Esophagus squamous epithelium (tissue), 5 donors: ENCODE results near the gene TMEM131L. TPM values are rescaled to one million over a fixed set of nuclear protein-coding genes. Genes with fewer than 3 reads are reported as not detected.
"Not testable (repeated sequence)": the region's sequence is repeated elsewhere in the genome, so short reads cannot be mapped to it uniquely, and the experiment has no call there.

Experiments
- DNase-seq: peaks from one replicate; lab custom pipeline; 2025; lab: John Stamatoyannopoulos, UW
- H3K27ac ChIP-seq, 4 donors: fragments of 200-600 bp; sonication (generic); one replicate each; pipeline ENCODE4 v1.5.1; 2016 to 2019; ENCODE audit warnings: mild to moderate bottlenecking in 1 of 4
- H3K27me3 ChIP-seq, 4 donors: fragments of 200-600 bp; sonication (generic); 1 replicate in 3 of 4; 2 replicates in 1 of 4; pipeline versions ENCODE4 v1.5.1 to v1.6.0; 2017 to 2021; ENCODE audit warnings: antibody characterized with exemption in 1 of 4
- H3K36me3 ChIP-seq, 3 donors: fragments of 200-600 bp; sonication (generic); one replicate each; pipeline ENCODE4 v1.5.1; 2016 to 2019
- H3K4me1 ChIP-seq, 3 donors: fragments of 200-600 bp; sonication (generic); one replicate each; pipeline ENCODE4 v1.5.1; 2017 to 2019
- H3K4me3 ChIP-seq, 4 donors: fragments of 200-600 bp; sonication (generic); 1 replicate in 3 of 4; 2 replicates in 1 of 4; pipeline ENCODE4 v1.5.1; 2016 to 2019; ENCODE audit warnings: mild to moderate bottlenecking in 2 of 4, moderate library complexity in 1 of 4
- H3K9me3 ChIP-seq, 3 donors: fragments of 200-600 bp; sonication (generic); one replicate each; pipeline ENCODE4 v1.5.1; 2016 to 2019
- CTCF ChIP-seq, 6 experiments: fragments of 450-650 bp in 4 of 6; fragments of 200-600 bp in 2 of 6; sonication (generic) in 2 of 6; IDR thresholded peaks; one replicate each; pipeline ENCODE4 v1.5.1; 2016 to 2019; ENCODE audit warnings: antibody characterized with exemption in 6 of 6, mild to moderate bottlenecking in 4 of 6, moderate library complexity in 4 of 6
- POLR2A ChIP-seq, 4 donors: fragments of 450-650 bp; IDR thresholded peaks; one replicate each; pipeline ENCODE4 v1.6.1; 2017; ENCODE audit warnings: antibody characterized with exemption in 4 of 4, mild to moderate bottlenecking in 4 of 4, moderate library complexity in 3 of 4
- WGBS, 2 donors: methylation state at CpG; one replicate each; pipeline ENCODE4 v1.1.5; 2018; 5-methylcytosine and 5-hydroxymethylcytosine counted together
- intact Hi-C: fragments of 100-400 bp; cut with DNase I; formaldehyde crosslinking; loops from one replicate; pipeline ENCODE4 v1.15.0; 2022
- total RNA-seq, 4 donors: library from RNA; depleted of rRNA; stranded (reverse); fragments of >200 nt; gene quantifications; one replicate each; pipeline ENCODE4 v1.1.0, GENCODE V29; 2016
- donor health status: DM: yes; HTN: yes; CAD: no.

Gene TMEM131L
- total RNA-seq, 4 donors from 2014 or later, result 9.2 to 14.7 (median 12.4) TPM

DNA sequence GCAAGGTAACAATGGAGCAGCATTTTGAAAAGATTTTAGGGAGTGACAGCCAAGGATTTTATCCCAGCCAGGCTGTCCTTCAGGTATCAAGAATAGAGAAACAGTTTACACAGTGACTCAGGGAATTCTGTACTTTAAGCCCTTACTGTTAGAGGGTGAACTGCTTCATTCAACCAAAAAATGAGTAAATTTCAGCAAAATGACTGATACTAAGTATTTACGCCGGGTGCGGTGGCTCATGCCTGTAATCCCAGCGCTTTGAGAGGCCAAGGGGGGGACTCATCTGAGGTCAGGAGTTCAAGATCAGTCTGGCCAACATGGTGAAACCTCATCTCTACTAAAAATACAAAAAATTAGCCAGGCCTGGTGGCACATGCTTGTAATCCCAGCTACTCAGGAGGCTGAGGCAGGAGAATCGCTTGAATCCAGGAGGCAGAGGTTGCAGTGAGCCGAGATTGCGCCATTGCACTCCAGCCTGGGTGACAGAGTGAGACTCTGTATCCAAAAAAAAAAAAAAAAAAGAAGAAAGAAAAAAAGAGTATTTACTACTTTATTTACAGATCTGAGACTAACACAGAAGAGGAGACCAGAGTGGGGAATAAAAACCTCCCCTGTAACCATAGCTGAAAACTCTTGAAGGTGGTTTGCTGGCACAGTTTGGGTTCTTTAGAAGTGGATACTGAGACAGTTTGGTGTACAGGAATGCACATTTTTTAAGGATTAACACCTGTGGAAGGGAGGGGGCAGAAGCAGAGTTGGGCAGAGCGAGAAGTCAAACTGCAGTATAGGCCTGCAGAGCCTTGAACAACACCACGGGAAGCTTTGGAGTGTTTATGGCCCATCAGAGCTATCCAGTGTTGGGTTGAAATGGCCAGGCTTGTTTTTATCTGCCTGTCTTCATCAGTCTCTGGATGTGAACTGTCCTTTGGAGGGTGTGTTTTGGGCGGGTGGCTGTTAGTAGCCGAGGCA lies 40.5 kb downstream of the TMEM131L start:
- Histone ChIP-seq H3K4me3 (no peak overlapping the region), H3K27ac (peak overlapping the region; percentile 69 to 83 (median 74)), H3K9me3 (no peaks in the 10 kb centered on the region), H3K36me3 (no peaks in the 10 kb centered on the region), H3K4me1 (peaks cover 10 to 39% (median 18%) of the 10 kb centered on the region in 3 donors), H3K27me3 (no peaks in the 10 kb centered on the region)
- WGBS, 2 donors, result 60 to 88% methylated on average over 11 of the region's 11 CpGs
- no peak for DNase-seq
- TF ChIP-seq POLR2A (IDR thresholded peaks at IDR 0.05) (no peak), CTCF (IDR thresholded peaks at IDR 0.05) (no peak)
- intact Hi-C loops, result no loop called here

GRCh38 chr4:153507310-153508073 lies 41.3 kb downstream of the TMEM131L start:
- TF ChIP-seq POLR2A (IDR thresholded peaks at IDR 0.05), result no peak
- no peak for TF ChIP-seq CTCF (IDR thresholded peaks at IDR 0.05)
- no peaks in the 10 kb centered on the region for H3K9me3 ChIP-seq
- H3K4me3 ChIP-seq, result no peak overlapping the region
- no peak for DNase-seq
- H3K4me1 ChIP-seq, result peaks cover 10 to 42% (median 18%) of the 10 kb centered on the region in 3 donors
- H3K27me3 ChIP-seq, result no peaks in the 10 kb centered on the region
- H3K27ac ChIP-seq, result peak overlapping the region; percentile 69 to 83 (median 74)
- 45 to 62% methylated on average over 10 of the region's 10 CpGs for WGBS, 2 donors
- H3K36me3 ChIP-seq, result no peaks in the 10 kb centered on the region
- intact Hi-C loops, result no loop called here

GRCh38 chr4:153509212-153509611 lies 43.1 kb downstream of the TMEM131L start:
- intact Hi-C loops, H3K4me3 ChIP-seq, H3K27ac ChIP-seq, H3K27me3 ChIP-seq, DNase-seq, H3K9me3 ChIP-seq, H3K36me3 ChIP-seq: not testable (repeated sequence)
- peaks cover 10 to 59% (median 23%) of the 10 kb centered on the region in 3 donors for H3K4me1 ChIP-seq
- 89 to 95% methylated on average over 2 of the region's 2 CpGs for WGBS, 2 donors

- WGBS, 2 donors, result 84 to 85% methylated on average over 5 of the region's 5 CpGs
- TF ChIP-seq POLR2A (IDR thresholded peaks at IDR 0.05), result no peak
- TF ChIP-seq CTCF (IDR thresholded peaks at IDR 0.05), result no peak
- no peak for DNase-seq
- Histone ChIP-seq H3K36me3 (no peaks in the 10 kb centered on the region), H3K9me3 (no peaks in the 10 kb centered on the region), H3K27ac (no peak overlapping the region), H3K4me1 (peaks cover 10 to 64% (median 27%) of the 10 kb centered on the region in 3 donors), H3K4me3 (no peak overlapping the region), H3K27me3 (no peaks in the 10 kb centered on the region)
- intact Hi-C loops, result no loop called here
Observed at GRCh38 chr4:153509724-153510123, 43.6 kb downstream of the TMEM131L start.

GRCh38 chr4:153510252-153511001 lies 44.3 kb downstream of the TMEM131L start:
- Histone ChIP-seq H3K27me3 (no peaks in the 10 kb centered on the region), H3K27ac (no peak overlapping the region), H3K4me1 (peaks cover 10 to 60% (median 25%) of the 10 kb centered on the region in 3 donors), H3K9me3 (no peaks in the 10 kb centered on the region), H3K4me3 (no peak overlapping the region), H3K36me3 (no peaks in the 10 kb centered on the region)
- WGBS, 2 donors, result 93 to 95% methylated on average over 6 to 7 of the region's 7 CpGs
- TF ChIP-seq CTCF (IDR thresholded peaks at IDR 0.05) (no peak), POLR2A (IDR thresholded peaks at IDR 0.05) (no peak)
- intact Hi-C loops, result no loop called here
- no peak for DNase-seq
